Uterus (tissue), 2 donors: ENCODE measurements around the gene DYRK4.

Source experiments
- CTCF ChIP-seq, 4 experiments: fragments of 200-600 bp in 2 of 4; fragments of 450-650 bp in 2 of 4; sonication (generic) in 2 of 4; IDR thresholded peaks; one replicate each; pipeline ENCODE4 v1.5.1; 2016 to 2019; ENCODE audit warnings: antibody characterized with exemption in 4 of 4, mild to moderate bottlenecking in 2 of 4, moderate library complexity in 1 of 4
- POLR2A ChIP-seq, 2 donors: fragments of 450-650 bp; IDR thresholded peaks; one replicate each; pipeline ENCODE4 v1.6.1; 2016; ENCODE audit warnings: antibody characterized with exemption in 2 of 2, mild to moderate bottlenecking in 1 of 2, moderate library complexity in 1 of 2

- no peak for TF ChIP-seq CTCF (IDR thresholded peaks at IDR 0.05)
- TF ChIP-seq POLR2A (IDR thresholded peaks at IDR 0.05), result no peak
Measured at GRCh38 chr12:4535092-4535491, 26.9 kb upstream of the DYRK4 start.
